ENCODE data around the gene TREML2. TPM values are rescaled to one million over a fixed set of nuclear protein-coding genes. Genes with fewer than 3 reads are reported as not detected.

TREML2 gene
- total RNA-seq, 2 donors from 2014 or later, result 2.0 to 11.0 TPM

DNA sequence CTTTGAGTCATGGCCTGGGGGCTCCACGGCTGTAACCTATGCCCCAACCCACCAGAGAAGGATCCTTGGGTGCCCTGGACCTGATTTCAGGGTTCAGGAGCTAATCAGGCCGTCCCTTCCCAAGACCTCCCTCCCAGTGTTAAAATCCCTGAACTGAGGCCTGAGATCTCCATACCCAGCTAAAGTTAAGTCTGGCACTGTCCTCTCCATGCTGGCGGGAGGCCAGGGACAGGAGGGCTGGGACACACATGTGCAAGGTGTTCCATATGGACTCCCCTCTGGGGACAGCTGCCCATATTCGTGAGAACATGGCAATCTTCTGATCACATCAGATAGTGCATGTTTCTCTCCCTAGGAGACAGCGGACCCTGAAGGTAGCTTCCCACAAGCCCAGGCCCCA lies 15.7 kb upstream of the TREML2 start:
- DNase-seq (ENCODE audit: low spot score in 2 of 2) (no peak), ATAC-seq (no peak)
- peaks cover 10 to 12% of the 10 kb centered on the region in 2 donors for H3K36me3 Mint-ChIP-seq
- peaks cover 14 to 19% of the 10 kb centered on the region in 2 donors for H3K9me3 Mint-ChIP-seq
- H3K27ac Mint-ChIP-seq, result peak overlapping the region in 1 of 2 donors; percentile 42

DNA sequence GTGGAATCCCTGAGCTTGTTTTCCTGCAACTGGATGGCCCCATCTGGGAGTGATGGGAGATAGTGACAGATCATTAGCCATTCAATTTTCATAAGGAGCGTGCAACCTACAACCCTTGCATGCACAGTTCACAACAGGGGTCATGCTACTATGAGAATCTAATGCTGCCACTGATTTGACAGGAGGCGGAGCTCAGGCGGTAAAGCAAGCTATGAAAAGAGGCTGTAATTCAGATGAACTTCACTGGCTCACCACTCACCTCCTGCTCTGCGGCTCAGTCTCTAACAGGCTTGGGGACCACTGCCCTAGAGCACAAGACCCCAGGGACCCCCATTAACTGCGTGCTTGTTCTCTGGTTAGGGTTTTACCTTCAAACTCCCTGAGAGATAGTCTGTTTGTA lies 14.8 kb upstream of the TREML2 start:
- H3K36me3 Mint-ChIP-seq, result peaks cover 10 to 12% of the 10 kb centered on the region in 2 donors
- H3K9me3 Mint-ChIP-seq, result peaks cover 14 to 19% of the 10 kb centered on the region in 2 donors
- ATAC-seq (no peak), DNase-seq (ENCODE audit: low spot score in 2 of 2) (no peak)
- no peak overlapping the region for H3K27ac Mint-ChIP-seq

DNA sequence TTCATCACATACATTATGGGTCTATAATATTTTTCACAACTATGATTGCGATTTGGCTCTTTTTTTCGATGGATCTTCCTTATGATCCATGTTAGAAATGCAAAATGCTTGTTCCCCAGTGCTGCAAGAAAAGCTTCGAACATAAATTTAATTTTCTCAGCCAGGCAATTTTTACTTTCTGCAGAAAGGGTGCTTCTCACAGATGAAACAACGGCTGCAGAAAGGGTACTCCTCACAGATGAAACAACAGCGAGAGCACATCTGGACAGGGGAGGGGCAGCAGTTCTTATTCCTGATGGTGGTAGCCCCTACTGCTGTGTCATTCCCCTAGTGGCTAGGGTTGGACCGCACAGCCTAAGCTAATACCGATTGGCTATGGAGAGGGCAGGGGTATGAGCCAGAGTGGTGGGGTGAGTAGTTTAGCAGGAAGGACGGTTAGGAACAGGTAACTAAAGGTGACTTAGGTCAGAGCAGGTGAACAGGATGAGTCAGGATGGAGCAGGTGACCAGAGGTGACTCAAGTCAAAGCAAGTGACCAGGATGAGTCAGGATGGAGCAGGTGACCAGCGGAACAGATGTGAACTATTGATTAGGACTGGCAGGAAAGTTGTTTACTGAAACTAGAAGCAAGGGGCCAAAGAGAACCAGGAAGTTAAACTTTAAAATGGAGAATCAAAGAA lies 13.8 kb upstream of the TREML2 start:
- DNase-seq (ENCODE audit: low spot score in 2 of 2), result no peak
- ATAC-seq, result peak in 1 of 2 donors; percentile 29
- Mint-ChIP-seq H3K27ac (no peak overlapping the region), H3K9me3 (peaks cover 14% of the 10 kb centered on the region in 2 donors), H3K36me3 (peaks cover 10 to 12% of the 10 kb centered on the region in 2 donors)

DNA sequence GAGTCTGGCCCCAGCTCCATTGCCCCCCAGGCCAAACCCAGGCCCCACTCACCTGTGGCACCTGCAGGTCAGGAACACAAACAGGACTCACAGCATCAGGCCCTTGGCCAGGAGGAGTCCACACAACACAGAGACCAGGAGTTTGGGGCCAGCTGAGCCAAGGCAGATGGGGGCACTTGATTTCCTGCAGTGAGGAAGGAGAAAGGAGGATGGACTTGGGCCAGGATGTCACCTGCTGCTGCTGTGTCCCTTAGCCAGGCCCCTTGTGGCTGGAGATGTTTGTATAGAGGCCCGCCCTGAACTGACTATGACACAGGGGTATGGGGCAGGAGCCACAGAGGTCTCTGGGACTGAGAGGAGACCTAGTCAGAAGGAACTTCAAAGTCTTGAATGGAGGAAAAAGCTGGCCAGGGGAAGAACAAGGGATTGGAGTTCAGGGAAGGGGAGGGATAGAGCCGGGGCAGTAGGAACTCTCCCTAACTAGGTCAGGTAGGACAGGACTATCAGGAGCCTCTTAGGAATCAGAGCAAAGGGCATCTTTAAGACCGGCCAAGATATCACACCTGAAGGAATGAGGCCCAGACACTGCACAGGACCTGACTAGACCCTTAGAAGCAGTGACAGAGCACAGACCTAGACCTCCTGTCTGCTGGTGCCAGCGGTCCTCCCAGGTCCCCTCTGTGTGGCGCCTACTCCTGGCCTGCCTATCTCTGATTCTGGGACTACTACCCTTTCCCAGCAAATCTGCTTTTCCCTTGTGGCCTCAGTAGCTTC lies 8.8 kb upstream of the TREML2 start:
- DNase-seq (ENCODE audit: low spot score in 2 of 2) (no peak), ATAC-seq (no peak)
- H3K9me3 Mint-ChIP-seq, result peaks cover 8 to 22% of the 10 kb centered on the region in 2 donors
- H3K36me3 Mint-ChIP-seq, result peaks cover 7 to 18% of the 10 kb centered on the region in 2 donors
- H3K27ac Mint-ChIP-seq, result peak overlapping the region in 1 of 2 donors; percentile 51

DNA sequence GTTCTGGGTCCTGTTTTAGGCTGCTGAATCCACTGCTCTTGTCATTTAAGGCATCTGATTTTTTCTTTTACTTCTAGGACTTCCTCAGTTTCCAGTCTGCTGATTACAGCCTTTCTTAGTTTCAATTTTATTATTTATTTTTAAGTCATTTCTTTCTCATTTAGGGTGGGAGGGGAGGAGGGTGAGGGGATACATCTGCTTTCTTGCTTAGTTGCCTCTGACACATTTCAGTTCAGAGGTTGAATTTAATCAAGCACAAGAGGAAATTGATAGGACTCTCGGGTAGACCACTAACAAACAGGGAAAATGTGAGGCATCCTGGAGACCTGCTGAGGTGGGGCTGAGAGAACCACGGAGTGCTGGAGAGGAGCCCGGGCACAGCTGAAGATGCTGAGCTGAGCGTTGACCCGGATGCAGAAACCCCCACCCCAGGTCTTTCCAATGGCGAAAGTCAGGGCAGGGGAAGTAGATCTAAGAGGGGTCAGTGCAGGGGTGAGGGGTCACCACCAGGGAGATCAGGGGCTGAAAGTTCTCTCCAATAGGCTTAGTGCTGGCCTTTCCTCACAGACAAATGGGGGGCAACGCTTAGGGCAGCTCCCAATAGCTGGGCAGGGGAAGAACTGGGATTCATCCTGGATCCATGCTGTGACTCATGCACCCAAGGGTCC lies 7.6 kb upstream of the TREML2 start:
- Mint-ChIP-seq H3K9me3 (peaks cover 0 to 12% of the 10 kb centered on the region in 2 donors), H3K27ac (no peak overlapping the region), H3K36me3 (peaks cover 0 to 8% of the 10 kb centered on the region in 2 donors)
- peak in 1 of 2 donors; percentile 70 for ATAC-seq
- no peak for DNase-seq (ENCODE audit: low spot score in 2 of 2)

DNA sequence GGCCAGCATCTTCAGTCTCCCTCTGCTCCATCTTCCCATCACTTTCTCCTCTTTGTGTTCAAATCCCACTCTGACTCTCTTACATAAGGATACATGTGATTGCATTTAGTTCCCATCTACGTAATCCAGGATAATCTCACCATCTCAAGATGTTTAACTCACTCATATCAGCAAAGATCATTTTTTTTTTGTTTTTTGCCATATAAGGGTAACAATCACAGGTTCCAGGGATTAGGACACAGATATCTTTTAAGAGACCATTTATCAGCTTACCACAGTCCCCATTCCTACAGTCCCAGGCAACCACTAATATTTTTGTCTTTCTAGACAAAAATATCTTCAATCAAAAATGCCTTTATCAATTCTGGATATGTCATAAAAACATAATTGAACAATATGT lies 3.2 kb upstream of the TREML2 start:
- H3K36me3 Mint-ChIP-seq, result peaks cover 0 to 8% of the 10 kb centered on the region in 2 donors
- peaks cover 0 to 17% of the 10 kb centered on the region in 2 donors for H3K9me3 Mint-ChIP-seq
- no peak overlapping the region for H3K27ac Mint-ChIP-seq

DNA sequence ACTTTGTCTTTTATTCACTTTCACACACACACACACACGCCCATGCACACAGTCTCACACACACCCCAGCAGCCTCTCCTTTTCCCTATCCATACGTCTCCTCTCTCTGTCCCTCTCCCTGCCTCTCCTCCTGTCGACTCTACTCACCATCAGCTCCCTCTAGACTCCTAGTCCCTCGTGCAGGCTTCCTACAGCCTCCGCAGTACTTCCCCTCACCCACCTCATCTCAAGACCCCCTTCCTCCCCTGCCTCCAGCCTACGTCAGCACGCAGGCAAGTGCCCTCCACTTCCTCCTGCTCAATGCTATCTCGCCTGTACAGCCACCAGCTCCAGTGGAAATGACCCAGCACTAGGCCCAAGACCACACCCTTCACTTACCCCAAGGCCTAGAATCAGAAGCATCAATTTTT lies 820 bp upstream of the TREML2 start:
- Mint-ChIP-seq H3K27ac (peak overlapping the region; percentile 80 to 81), H3K36me3 (peaks cover 0 to 8% of the 10 kb centered on the region in 2 donors), H3K9me3 (peaks cover 0 to 5% of the 10 kb centered on the region in 2 donors)
- no peak for ATAC-seq
- no peak for DNase-seq (ENCODE audit: low spot score in 2 of 2)

More for the DNA sequence above, 3.2 kb upstream of the TREML2 start:
- no peak for ATAC-seq
- no peak for DNase-seq (ENCODE audit: low spot score in 2 of 2)

DNA sequence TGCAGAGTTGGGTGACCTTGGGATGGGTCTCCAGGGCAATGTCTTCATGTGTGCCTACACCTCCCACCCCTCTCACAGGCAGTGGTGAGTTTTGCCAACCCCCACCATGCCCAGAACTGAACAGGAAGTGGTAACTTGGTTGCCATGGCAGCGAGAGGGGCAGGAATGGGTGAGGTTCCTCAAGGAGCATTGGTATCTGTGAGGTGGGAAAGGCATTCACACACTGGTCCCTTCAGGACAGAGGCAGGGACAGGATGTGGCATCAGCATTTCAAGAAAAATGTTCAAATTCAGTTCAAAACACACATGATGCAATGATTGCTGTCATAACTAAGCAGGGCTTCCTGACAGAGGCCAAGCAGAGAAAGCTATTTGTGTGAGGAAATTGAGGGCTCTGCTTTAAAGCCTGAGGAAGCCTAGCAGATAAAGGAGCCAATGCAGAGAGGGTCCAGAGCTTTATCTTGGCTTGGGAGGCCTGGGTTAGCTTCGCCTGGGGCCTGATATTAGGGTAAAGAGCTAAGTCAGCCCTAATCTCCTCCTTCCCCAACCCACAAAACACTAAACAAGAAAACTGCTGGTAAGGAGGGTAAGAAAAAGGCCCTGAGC lies 551 bp downstream of the TREML2 start:
- peaks cover 0 to 8% of the 10 kb centered on the region in 2 donors for H3K36me3 Mint-ChIP-seq
- H3K9me3 Mint-ChIP-seq, result peaks cover 0 to 5% of the 10 kb centered on the region in 2 donors
- H3K27ac Mint-ChIP-seq, result peak overlapping the region; percentile 81 to 97
- peak in 1 of 2 donors; percentile 59 for DNase-seq (ENCODE audit: low spot score in 2 of 2)
- peak; percentile 49 to 52 for ATAC-seq

DNA sequence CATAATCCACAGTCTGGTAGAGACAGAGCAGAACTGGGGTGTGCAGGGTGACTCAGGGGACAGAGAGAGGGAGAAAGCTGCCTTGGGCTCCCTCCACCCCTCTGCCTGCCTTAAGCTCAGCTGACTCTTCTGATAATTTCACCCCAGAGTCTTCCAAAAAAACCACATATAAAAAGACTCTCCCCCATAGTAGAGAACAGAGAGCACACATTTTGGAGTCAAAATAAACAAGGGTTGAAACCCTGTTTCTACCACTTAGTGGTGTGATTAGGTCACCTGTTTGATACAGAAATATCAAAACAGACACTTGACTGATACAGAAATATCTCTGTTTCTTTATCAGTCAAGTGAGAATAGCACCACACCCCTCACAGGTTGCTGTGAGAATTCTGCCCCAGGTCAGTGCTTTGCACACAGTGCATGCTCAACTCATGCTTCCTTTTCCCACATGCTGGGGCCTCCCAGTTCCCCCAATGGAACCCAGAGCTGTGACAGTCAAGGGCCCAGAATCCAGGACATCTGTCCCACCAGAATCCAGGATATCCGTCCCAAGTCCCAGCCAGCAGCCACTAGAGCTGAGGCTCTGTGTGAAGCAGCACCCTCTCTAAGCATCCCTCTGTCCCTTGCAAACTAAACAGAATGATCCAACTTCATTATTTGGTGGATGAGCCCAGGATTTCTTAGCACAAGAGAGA lies 1.2 kb downstream of the TREML2 start:
- peaks cover 0 to 8% of the 10 kb centered on the region in 2 donors for H3K36me3 Mint-ChIP-seq
- DNase-seq (ENCODE audit: low spot score in 2 of 2) (peak in 1 of 2 donors; percentile 57), ATAC-seq (peak; percentile 65 to 83)
- H3K27ac Mint-ChIP-seq, result peak overlapping the region; percentile 81 to 97
- peaks cover 0 to 5% of the 10 kb centered on the region in 2 donors for H3K9me3 Mint-ChIP-seq

DNA sequence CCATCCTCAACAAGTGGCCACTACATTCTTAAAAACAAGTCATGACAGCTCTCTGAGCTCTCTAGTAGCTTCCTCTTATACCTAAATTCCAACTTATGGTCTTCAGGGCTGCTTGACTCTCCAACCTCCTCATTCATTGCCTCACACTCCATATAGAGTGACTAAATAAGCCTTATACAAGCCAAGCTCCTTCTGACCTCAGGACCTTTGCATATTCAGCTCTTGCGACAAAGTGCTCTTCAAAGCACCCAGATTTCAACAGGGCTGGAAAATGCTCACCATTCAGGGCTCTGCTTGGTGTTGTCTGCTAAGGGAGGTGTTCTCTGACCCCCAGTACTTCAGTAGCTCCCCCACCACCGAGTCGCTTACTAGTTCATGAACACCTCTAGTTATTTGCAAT lies 3.7 kb downstream of the TREML2 start:
- ATAC-seq (no peak), DNase-seq (ENCODE audit: low spot score in 2 of 2) (no peak)
- Mint-ChIP-seq H3K9me3 (no peaks in the 10 kb centered on the region), H3K27ac (no peak overlapping the region), H3K36me3 (peaks cover 0 to 8% of the 10 kb centered on the region in 2 donors)

DNA sequence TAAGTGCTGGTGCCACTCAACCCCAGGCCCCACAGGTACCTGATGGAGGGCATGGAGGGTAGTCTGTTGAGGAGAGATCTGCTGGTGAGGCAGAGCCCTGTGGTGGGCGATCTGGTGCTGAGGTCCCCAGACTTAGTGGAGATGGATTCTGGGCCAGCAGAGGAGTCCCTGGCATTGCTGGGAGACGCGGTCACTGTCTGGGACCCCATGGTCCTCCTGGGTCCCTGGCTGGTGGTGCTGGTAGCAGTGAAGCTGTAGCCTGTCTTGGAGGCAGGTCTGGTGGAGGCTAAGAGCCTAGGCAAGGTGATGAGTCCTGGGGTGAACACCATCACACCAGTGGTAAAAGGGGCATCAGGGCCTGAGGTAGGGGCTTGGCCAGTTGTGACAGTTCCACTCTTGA lies 6.6 kb downstream of the TREML2 start:
- Mint-ChIP-seq H3K27ac (peak overlapping the region in 1 of 2 donors; percentile 61), H3K9me3 (peaks cover 2 to 3% of the 10 kb centered on the region in 2 donors), H3K36me3 (peaks cover 3 to 18% of the 10 kb centered on the region in 2 donors)
- ATAC-seq (no peak), DNase-seq (ENCODE audit: low spot score in 2 of 2) (no peak)

DNA sequence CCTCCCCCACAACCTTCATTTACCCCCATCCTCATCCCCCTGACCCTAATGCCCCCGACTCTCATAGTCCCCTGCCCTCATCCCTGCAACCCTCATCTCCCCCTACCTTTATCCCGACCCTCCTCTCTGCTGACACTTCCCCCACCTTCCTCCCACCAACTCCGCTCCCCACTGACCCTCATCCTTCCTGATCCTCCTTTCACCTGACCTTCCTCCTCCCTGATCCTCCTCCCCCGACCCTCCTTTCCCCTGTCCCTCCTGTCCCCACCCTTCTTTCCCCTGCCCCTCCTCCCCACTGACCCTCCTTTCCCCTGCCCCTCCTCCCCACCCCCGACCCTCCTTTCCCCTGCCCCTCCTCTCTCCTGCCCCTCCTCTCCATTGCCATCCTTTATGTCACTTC lies 7.1 kb downstream of the TREML2 start:
- Mint-ChIP-seq H3K9me3 (peaks cover 4 to 6% of the 10 kb centered on the region in 2 donors), H3K36me3 (peaks cover 4 to 20% of the 10 kb centered on the region in 2 donors), H3K27ac (peak overlapping the region in 1 of 2 donors; percentile 68)
- DNase-seq (ENCODE audit: low spot score in 2 of 2) (no peak), ATAC-seq (no peak)

DNA sequence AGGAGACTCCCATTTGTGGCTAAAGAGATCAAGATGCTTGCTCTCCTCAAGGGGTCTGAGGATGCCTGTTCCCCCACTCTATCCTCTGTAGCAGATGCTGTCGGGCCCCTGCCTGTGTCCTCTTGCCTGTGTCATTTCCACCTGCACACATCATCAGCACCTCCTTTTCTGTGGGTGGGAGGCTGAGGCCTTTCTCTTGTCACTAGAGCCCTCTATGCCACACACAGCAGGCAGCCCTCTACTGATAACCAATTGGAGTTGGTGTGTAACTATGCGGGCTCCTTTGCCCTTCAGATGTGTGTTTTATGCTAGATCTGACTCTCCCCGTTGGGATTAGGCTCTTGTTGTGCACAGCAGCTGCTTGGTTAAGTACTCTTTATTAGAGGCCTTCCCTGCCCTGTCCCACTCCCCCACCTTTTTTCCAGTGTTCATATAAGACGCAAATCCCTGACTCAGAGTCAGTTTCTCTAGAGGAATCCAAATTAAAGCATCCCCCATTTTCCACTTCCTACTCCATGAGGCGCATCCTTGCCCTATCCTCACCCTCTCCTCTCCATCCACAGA lies 7.7 kb downstream of the TREML2 start:
- no peak for DNase-seq (ENCODE audit: low spot score in 2 of 2)
- Mint-ChIP-seq H3K36me3 (peaks cover 4 to 20% of the 10 kb centered on the region in 2 donors), H3K9me3 (peaks cover 4 to 6% of the 10 kb centered on the region in 2 donors), H3K27ac (peak overlapping the region in 1 of 2 donors; percentile 68)
- ATAC-seq, result peak in 1 of 2 donors; percentile 48

DNA sequence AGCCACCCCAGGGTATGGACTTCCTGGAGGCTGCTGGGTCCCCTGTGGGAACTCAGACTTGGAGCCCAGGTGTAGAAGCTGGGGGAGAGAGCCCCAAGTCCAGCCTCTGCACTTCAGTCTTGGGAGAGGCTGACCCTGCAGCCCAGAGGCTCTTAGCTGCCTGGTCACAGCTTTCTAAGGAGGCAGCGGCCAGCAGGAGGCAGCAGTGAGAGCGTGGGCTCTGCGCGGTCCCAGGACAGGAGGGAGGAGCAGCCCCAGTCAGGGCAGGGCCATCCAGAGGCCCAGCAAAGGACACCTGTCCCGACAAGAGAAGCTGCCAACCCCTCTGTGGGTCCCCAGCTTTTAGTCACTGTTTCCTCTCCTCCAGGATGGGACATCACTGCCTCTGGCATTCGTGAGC lies 9.4 kb downstream of the TREML2 start:
- H3K36me3 Mint-ChIP-seq, result peaks cover 4 to 12% of the 10 kb centered on the region in 2 donors
- H3K27ac Mint-ChIP-seq, result peak overlapping the region in 1 of 2 donors; percentile 69
- ATAC-seq, result peak; percentile 67 to 71
- H3K9me3 Mint-ChIP-seq, result peaks cover 4 to 6% of the 10 kb centered on the region in 2 donors
- DNase-seq (ENCODE audit: low spot score in 2 of 2), result peak in 1 of 2 donors; percentile 47

DNA sequence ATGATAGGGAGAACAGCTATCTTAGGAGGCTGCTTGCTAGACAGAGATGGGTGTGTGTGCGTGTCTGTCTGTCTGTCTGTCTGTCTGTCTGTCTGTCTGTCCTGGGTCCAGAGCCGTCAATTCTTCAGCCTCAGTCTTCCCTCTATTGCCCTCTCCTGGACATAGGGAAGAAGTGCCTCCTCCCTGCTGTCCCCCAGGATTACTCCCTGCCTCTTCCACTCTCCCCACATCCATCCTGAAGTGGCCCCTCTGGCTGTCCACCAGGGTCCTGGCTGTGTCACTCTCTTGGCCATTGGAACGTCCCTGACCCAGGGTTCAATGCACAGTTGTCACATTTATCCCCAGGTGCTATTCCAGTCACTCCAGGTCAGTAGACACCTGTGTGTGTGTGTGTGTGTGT lies 10.2 kb downstream of the TREML2 start:
- no peak for ATAC-seq
- no peak for DNase-seq (ENCODE audit: low spot score in 2 of 2)
- peaks cover 4 to 6% of the 10 kb centered on the region in 2 donors for H3K9me3 Mint-ChIP-seq
- H3K36me3 Mint-ChIP-seq, result peaks cover 4 to 12% of the 10 kb centered on the region in 2 donors
- H3K27ac Mint-ChIP-seq, result peak overlapping the region in 1 of 2 donors; percentile 69
